GM18861 (cell line): ENCODE results near the gene SLC25A44.
"Not testable (repeated sequence)": the region's sequence is repeated elsewhere in the genome, so short reads cannot be mapped to it uniquely, and the experiment has no call there.

Experiments used
- ATAC-seq: cut with Tn5 transposase; IDR thresholded peaks from one replicate; pipeline ENCODE4 v1.9.1; 2021; ENCODE audit not compliant: unreplicated experiment

Gene SLC25A44

DNA sequence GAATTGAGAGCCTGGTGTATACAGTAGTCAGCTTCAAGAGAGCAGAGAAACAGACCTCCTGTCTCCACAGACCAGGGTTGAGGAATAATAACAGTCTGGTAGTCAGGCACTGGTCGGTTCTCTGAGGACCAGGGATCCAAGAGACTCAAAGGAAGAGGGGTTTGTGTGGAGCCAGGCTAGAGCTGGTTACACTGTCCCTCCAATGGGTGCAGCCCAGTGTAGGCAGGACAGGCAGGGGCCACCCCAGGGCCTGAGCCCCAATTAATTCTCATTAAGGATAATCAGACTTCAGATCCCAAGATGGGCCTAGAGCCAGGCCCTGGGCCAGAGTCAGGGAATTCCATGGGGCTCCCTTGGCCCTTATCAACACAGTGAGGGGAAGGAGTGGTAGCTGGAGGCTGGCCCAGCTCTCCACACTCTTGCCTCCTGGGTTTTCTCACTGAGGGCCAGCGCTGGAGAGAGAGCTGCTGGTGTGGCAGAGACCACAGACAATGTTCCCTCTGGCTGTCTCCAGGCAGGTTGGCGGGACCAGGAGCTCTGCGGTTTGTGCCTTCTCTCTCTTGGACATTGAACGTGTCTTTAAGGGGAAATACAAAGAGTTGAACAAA lies 31.4 kb upstream of the SLC25A44 start:
- no peak for ATAC-seq

GRCh38 chr1:156163712-156164111 lies 30.2 kb upstream of the SLC25A44 start:
- no peak for ATAC-seq

GRCh38 chr1:156164125-156164831 lies 29.6 kb upstream of the SLC25A44 start:
- no peak for ATAC-seq

DNA sequence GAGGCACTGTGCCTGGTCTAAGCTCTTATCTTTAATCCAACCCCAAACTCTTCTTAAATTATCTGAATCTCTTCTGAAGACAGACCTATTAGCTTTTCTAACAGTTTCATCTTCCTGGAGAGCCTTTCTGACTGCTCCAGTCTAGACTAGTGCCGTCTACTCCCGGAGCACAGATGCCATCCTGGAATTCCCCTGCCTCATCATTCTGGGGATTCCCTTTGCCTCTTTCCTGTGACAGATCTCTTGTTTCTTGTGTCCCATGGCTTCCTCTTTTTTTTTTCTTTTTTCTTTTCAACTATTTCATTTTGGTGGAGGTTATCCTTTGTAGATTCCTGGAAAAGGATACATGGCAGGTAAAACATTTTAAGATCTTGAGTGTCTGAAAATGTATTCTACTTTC lies 28.8 kb upstream of the SLC25A44 start:
- ATAC-seq, result no peak

DNA sequence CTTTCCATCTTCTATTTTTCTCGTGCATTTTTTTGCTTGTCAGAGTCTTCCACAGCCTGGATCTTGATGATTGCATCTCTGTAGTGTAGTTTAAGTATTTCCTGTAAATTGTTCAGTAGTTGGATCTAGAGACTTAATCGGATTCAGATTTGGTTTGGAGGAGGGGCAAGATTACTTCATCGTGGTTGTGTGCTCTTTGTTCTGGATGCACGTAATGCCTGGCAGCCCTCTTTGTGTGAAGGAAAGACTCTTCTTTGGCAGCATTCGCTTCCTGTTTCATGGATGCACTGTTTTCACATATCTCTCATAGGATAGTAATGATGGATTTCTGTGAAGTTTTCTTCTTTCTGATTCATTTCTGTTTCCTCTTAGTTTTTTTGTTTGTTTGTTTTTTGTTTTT lies 26.4 kb upstream of the SLC25A44 start:
- ATAC-seq, result no peak

- no peak for ATAC-seq
Measured at GRCh38 chr1:156172696-156173470, 21.0 kb upstream of the SLC25A44 start.

- no peak for ATAC-seq
Measured at GRCh38 chr1:156176610-156177210, 17.2 kb upstream of the SLC25A44 start.

GRCh38 chr1:156177919-156178654 lies 15.8 kb upstream of the SLC25A44 start:
- ATAC-seq, result no peak

DNA sequence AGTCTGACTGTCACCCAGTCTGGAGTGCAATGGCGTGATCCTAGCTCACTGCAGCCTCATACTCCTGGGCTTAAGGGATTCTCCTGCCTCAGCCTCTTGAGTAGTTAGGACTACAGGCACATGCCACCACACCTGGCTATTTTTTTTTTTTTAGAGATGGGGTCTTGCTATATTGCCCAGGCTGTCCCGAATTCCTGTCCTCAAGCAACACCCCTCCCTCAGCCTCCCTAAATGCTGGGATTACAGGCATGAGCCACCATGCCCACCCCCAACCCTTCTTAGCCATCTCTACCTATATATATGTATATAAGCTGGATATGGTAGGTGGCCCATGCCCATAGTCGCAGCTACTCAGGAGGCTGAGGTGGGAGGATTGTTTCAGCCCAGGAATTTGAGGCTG lies 13.4 kb upstream of the SLC25A44 start:
- no peak for ATAC-seq

DNA sequence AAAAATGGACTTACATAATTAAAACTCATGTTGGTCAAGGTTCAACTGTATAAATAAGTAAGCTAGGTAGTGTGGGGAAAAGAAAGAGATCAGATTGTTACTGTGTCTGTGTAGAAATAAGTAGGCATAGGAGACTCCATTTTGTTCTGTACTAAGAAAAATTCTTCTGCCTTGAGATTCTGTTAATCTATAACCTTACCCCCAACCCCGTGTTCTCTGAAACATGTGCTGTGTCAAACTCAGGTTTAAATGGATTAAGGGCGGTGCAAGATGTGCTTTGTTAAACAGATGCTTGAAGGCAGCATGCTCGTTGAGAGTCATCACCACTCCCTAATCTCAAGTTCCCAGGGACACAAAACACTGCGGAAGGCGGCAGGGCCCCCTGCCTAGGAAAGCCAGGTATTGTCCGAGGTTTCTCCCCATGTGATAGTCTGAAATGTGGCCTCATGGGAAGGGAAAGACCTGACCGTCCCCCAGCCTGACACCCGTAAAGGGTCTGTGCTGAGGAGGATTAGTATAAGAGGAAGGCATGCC lies 12.4 kb upstream of the SLC25A44 start:
- ATAC-seq, result not testable (repeated sequence)

DNA sequence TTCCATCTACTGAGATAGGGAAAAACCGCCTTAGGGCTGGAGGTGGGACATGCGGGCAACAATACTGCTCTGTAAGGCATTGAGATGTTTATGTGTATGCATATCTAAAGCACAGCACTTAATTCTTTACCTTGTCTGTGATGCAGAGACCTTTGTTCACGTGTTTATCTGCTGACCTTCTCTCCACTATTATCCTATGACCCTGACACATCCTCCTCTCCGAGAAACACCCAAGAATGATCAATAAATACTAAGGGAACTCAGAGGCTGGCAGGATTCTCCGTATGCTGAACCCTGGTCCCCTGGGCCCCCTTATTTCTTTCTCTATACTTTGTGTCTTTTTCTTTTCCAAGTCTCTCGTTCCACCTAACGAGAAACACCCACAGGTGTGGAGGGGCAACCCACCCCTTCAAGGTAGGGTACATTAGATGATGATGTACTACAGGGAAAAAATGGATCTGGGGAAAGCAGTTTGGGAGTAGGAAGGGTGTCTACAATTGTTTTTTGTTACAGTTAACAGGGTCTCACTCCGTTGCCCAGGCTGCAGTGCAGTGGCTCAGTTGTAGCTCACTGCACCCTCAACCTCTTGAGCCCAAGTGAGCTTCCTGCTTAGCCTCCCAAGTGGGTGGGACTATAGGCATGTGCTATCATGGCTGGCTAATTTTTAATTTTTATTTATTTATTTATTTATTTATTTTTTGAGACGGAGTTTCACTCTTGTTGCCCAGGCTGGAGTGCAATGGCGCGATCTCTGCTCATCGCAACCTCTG lies 11.7 kb upstream of the SLC25A44 start:
- not testable (repeated sequence) for ATAC-seq

- not testable (repeated sequence) for ATAC-seq
Measured at GRCh38 chr1:156186347-156187177, 7.3 kb upstream of the SLC25A44 start.

DNA sequence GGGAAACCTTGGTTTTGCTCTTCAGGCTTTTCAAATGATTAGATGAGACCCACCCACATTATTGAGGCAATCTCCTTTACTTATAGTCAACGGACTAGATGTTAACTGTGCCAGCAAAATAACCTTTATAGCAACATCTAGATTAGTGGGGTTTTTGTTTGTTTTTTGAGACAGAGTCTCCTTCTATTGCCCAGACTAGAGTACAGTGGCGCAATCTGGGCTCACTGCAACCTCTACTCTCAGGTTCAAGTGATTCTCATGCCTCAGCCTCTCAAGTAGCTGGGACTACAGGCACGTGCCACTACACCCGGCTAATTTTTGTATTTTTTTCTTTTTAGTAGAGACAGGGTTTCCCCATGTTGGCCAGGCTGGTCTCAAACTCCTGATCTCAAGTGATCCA lies 3.6 kb upstream of the SLC25A44 start:
- ATAC-seq, result not testable (repeated sequence)

DNA sequence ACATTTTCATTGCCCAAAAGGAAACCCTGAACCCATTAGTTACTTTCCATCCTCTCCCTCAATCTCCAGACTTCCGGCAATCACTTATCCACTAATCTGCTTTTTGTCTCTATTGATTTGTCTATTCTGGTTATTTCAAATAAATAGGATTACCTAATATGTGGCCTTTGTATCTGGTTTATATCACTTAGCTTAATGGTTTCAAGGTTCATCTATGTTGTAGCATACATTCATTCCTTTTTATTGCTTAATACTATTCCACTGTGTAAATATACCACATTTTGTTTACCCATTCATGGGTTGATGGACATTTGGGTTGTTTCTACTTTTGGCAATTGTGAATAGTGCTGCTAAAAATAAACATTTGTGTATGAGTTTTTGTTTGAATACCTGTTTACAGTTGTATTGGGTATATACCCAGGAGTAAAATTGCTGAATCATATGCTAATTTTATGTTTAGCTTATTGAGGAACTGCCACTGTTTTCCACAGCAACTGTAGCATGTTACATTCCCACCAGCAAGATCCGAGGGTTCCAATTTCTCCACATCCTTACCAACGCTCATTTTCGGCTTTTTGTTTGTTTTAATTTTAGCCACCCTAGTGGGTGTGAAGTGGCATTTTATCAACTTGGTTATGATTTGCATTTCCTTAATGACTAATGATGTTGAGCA lies 2.5 kb upstream of the SLC25A44 start:
- ATAC-seq, result no peak

DNA sequence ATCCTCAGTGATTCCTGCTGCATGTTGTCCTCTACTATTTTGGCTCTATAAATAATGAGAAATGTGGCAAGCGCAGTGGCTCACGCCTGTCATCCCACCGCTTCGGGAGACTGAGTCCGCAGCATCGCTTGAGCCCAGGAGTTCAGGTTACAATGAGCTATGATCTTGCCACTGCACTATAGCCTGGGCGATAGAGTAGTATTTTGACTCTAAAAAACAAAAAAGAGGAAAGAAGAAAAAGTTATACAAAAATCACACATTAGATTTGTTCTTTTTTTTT lies 756 bp upstream of the SLC25A44 start:
- ATAC-seq, result no peak

GRCh38 chr1:156194300-156194652 lies 372 bp downstream of the SLC25A44 start:
- no peak for ATAC-seq

- no peak for ATAC-seq
Measured at GRCh38 chr1:156195853-156196252, 1.9 kb downstream of the SLC25A44 start.

- no peak for ATAC-seq
Measured at GRCh38 chr1:156196445-156196844, 2.5 kb downstream of the SLC25A44 start.

GRCh38 chr1:156198831-156199349 lies 5.0 kb downstream of the SLC25A44 start:
- ATAC-seq, result no peak
